ENCODE data around the gene POU5F1.
"Not testable (repeated sequence)": the region's sequence is repeated elsewhere in the genome, so short reads cannot be mapped to it uniquely, and the experiment has no call there.

- not testable (repeated sequence) for TF ChIP-seq CTCF, POLR2A (IDR thresholded peaks at IDR 0.05)
These were observed 26.0 kb upstream of the POU5F1 start for GRCh38 chr6:31196251-31197022.

Measured in gastroesophageal sphincter (tissue), 3 donors.